ENCODE data around the gene JADE1.

GRCh38 chr4:128810871-128811570 lies 1.5 kb downstream of the JADE1 start:
- TF ChIP-seq CTCF (IDR thresholded peaks at IDR 0.05), result peak in 2 of 6 experiments; percentile 5 to 7
- TF ChIP-seq POLR2A (IDR thresholded peaks at IDR 0.05), result peak; percentile 47 to 63
